Smooth muscle cell (in vitro differentiated cells): ENCODE results near the gene AATK. TPM values are rescaled to one million over a fixed set of nuclear protein-coding genes. Genes with fewer than 3 reads are reported as not detected.

Experiments
- DNase-seq: peaks from one replicate; lab custom pipeline; 2025; ENCODE audit not compliant: unreplicated experiment; lab: John Stamatoyannopoulos, UW
- H2AFZ ChIP-seq: fragments of 200-600 bp; sonication (generic); 2 replicates; pipeline ENCODE4 v1.6.0; 2016; ENCODE audit warnings: antibody characterized with exemption, low read depth, mild to moderate bottlenecking
- H3F3A ChIP-seq: fragments of 200-600 bp; sonication (generic); 2 replicates; pipeline ENCODE4 v1.6.0; 2017; ENCODE audit warnings: antibody characterized with exemption, low read depth
- H3K27ac ChIP-seq: fragments of 200-600 bp; sonication (generic); 2 replicates; pipeline ENCODE4 v1.5.1; 2016; ENCODE audit warnings: low read depth, mild to moderate bottlenecking
- H3K27me3 ChIP-seq: fragments of 200-600 bp; sonication (generic); 2 replicates; pipeline ENCODE4 v1.6.1; 2016; ENCODE audit warnings: low read depth, mild to moderate bottlenecking
- H3K36me3 ChIP-seq: fragments of 200-600 bp; sonication (generic); 2 replicates; pipeline ENCODE4 v1.5.1; 2016; ENCODE audit warnings: low read depth
- H3K4me1 ChIP-seq: fragments of 200-600 bp; sonication (generic); 2 replicates; pipeline ENCODE4 v1.5.1; 2016; ENCODE audit warnings: low read depth
- H3K4me2 ChIP-seq: fragments of 200-600 bp; sonication (generic); 2 replicates; pipeline ENCODE4 v1.6.0; 2016; ENCODE audit warnings: mild to moderate bottlenecking
- H3K4me3 ChIP-seq: fragments of 200-600 bp; sonication (generic); 2 replicates; pipeline ENCODE4 v1.5.1; 2016; ENCODE audit warnings: mild to moderate bottlenecking
- H3K79me2 ChIP-seq: fragments of 200-600 bp; sonication (generic); 2 replicates; pipeline ENCODE4 v1.6.0; 2016; ENCODE audit warnings: low read depth, mild to moderate bottlenecking
- H3K9ac ChIP-seq: fragments of 200-600 bp; sonication (generic); 2 replicates; pipeline ENCODE4 v1.6.0; 2016; ENCODE audit warnings: low read depth
- H3K9me3 ChIP-seq: fragments of 200-600 bp; sonication (generic); replicated peaks from 2 replicates; pipeline ENCODE4 v1.5.1; 2016; ENCODE audit warnings: low read depth
- H4K20me1 ChIP-seq: fragments of 200-600 bp; sonication (generic); 2 replicates; pipeline ENCODE4 v1.6.0; 2016; ENCODE audit warnings: low read depth
- WGBS: methylation state at CpG from one replicate; pipeline ENCODE4 v1.1.7; 2016; ENCODE audit warnings: low lambda C conversion rate; 5-methylcytosine and 5-hydroxymethylcytosine counted together
- polyA plus RNA-seq: library from polyadenylated mRNA; unstranded; fragments of >200 nt; fragmentation: Nextera tagmentation; extraction: Ambion mirVana; gene quantifications from 2 replicates; pipeline ENCODE4 v1.2.1, GENCODE V29; 2016
- total RNA-seq: library from RNA; depleted of rRNA; stranded (reverse); fragments of >200 nt; gene quantifications from 2 replicates; pipeline ENCODE4 v1.2.3, GENCODE V29; 2014
- TF ChIP-seq, protein P1 (sequence below): fragments of 200-600 bp; sonication (generic); IDR thresholded peaks from 2 replicates; pipeline ENCODE4 v1.5.1; 2017; ENCODE audit warnings: borderline replicate concordance, mild to moderate bottlenecking, antibody characterized with exemption; ENCODE audit not compliant: insufficient read depth, poor library complexity, severe bottlenecking

AATK gene
- total and polyA plus RNA-seq, 2 experiments from 2014 or later = 0.61 to 0.67 TPM

DNA sequence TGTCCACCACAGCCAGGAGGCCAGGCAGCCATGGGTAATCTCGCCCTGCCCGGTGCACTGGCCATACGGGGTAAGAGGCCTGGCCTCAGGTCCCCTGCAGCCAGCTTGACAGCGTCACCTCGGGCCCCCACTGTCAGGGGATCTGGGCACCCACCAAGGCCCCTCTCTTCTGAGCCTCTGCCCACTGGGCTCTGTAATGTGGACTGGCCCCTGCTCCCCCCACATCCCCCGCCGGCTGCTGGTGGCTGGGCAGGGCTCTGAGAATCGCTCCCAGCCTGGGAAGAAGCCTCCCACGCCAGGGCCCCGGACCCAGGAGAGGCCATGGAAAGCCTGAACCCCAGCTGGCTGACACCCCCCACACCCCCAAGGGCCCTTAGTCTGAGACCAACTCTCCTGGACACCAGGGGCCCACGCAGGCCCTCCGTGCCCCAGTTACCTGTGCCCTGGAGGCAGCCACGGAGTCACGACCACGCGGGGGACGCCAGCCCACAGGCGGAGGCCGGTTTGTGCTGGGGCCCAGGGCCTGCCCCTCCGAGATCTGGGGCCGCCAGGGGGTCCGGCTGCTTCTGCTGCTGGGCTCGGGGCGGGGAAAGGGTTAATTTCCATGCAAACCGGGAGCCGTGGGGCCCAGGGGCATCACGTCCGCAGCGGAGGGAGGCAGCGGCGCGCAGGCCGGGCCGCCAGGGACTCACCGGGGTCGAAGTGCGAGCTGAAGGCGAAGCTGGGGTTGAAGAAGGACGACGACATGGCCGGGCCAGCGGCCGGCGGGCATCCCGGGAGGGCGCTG, 582 bp downstream of the AATK start, which contains the start of gene PVALEF:
PVALEF (plus strand) TSS at position 262 of the 787 bp plus-strand sequence. CDS start 15,720 bp downstream, outside the sequence.
- H2AFZ ChIP-seq = no peak within 1 kb of the TSS
- H3K4me2 ChIP-seq = peak within 1 kb of the TSS; percentile 83
- TF ChIP-seq, protein P1, sequence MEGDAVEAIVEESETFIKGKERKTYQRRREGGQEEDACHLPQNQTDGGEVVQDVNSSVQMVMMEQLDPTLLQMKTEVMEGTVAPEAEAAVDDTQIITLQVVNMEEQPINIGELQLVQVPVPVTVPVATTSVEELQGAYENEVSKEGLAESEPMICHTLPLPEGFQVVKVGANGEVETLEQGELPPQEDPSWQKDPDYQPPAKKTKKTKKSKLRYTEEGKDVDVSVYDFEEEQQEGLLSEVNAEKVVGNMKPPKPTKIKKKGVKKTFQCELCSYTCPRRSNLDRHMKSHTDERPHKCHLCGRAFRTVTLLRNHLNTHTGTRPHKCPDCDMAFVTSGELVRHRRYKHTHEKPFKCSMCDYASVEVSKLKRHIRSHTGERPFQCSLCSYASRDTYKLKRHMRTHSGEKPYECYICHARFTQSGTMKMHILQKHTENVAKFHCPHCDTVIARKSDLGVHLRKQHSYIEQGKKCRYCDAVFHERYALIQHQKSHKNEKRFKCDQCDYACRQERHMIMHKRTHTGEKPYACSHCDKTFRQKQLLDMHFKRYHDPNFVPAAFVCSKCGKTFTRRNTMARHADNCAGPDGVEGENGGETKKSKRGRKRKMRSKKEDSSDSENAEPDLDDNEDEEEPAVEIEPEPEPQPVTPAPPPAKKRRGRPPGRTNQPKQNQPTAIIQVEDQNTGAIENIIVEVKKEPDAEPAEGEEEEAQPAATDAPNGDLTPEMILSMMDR = no peak
- no peaks in the 10 kb centered on the region for H3K4me1 ChIP-seq
- no peaks in the 10 kb centered on the region for H4K20me1 ChIP-seq
- 29% methylated on average over 43 of the region's 46 CpGs for WGBS
- no peaks in the 10 kb centered on the region for H3F3A ChIP-seq
- H3K4me3 ChIP-seq = peak within 1 kb of the TSS; percentile 51
- H3K27ac ChIP-seq = no peak within 1 kb of the TSS
- peaks cover 19% of the 10 kb centered on the region for H3K27me3 ChIP-seq
- no peaks in the 10 kb centered on the region for H3K36me3 ChIP-seq
- H3K79me2 ChIP-seq = no peaks in the 10 kb centered on the region
- no peak within 1 kb of the TSS for H3K9ac ChIP-seq
- no peak for DNase-seq
- H3K9me3 ChIP-seq = no peaks in the 10 kb centered on the region

DNA sequence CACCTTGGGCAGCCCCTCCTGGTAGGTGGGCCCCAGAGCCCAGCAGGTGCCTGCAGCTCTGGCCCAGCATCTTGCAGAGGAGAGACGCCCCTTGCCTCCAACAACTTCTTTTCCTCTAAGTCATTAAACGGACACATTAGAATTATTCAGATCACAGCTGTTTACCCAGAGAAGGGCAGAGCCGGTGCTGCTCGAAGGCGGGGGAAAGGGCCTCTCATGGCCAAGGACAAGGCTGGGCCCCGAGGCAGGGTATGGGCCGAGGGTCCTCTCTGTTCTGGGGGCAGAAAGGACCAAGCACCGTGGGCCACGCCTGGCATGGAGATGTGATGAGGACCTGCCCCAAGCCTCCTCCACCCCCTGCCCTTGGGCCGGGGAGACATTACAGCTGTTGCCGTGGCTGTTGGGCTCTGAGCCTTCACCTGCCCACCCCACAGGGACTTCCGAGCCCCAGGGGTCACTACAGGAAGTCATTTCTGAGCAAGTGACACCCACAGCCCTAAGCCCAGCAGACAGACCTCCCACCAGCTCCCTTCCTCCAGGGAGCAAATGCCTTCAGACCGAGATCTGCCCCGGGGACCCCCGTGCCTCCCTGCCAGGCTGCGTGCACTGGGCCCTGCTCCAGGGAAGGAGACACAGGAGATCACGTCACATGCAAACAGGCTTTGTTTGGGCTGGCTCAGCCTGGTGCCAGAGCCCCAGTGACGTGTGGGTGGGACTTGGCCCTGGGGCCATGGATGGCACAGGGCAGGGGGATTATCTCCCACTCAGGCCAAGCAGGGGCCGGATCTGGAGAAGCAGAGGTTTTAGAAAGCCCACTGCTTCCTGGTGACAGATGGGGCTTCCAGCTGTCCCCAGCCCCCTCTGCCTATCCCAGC, 1.4 kb downstream of the AATK start:
- no peaks in the 10 kb centered on the region for H3K36me3 ChIP-seq
- peaks cover 19% of the 10 kb centered on the region for H3K27me3 ChIP-seq
- H3K4me2 ChIP-seq = peak overlapping the region; percentile 83
- DNase-seq = no peak
- H2AFZ ChIP-seq = no peak overlapping the region
- no peak overlapping the region for H3K27ac ChIP-seq
- no peaks in the 10 kb centered on the region for H4K20me1 ChIP-seq
- H3K4me1 ChIP-seq = no peaks in the 10 kb centered on the region
- H3K4me3 ChIP-seq = no peak overlapping the region
- 75% methylated on average over 18 of the region's 19 CpGs for WGBS
- TF ChIP-seq, protein P1 = no peak
- no peaks in the 10 kb centered on the region for H3K9me3 ChIP-seq
- H3F3A ChIP-seq = no peaks in the 10 kb centered on the region
- H3K79me2 ChIP-seq = no peaks in the 10 kb centered on the region
- H3K9ac ChIP-seq = no peak overlapping the region

DNA sequence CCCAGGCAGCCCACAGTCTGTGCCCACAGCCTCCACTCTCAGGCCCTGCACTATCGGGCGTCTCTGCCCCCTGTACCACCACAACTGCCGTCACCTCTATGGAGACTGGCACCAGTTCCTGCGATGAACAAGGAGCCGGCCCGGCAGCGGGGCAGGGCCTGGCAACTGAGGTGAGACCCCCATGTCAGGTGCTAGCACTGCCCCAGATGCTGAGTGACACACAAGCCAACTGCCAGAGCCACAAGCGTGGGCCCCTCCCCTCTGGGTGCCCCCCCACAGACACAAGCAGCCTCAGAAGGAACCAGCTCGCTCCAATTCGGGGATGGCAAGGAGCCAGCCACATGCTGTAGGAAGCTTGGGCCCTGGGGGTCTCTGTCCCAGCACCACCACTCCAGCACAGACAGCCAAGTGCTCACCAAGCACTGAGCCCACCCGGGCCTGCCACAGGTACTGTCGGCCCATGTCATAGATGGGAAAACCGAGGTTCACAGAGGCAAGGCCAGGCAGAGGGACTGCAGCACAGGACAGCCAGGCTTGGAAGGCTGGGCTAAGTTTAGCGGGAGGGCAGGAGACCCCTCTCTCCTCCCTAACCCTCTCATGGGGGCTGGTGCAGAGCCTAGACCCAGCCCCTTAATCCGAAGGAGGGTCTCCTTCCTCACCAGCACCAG, 2.2 kb downstream of the AATK start:
- Histone ChIP-seq H2AFZ (no peak overlapping the region), H3K4me2 (no peak overlapping the region)
- WGBS = 91% methylated on average over 15 of the region's 15 CpGs

More for the DNA sequence above, 2.2 kb downstream of the AATK start:
- no peaks in the 10 kb centered on the region for H3K4me1 ChIP-seq
- no peak overlapping the region for H3K4me3 ChIP-seq
- H3K27me3 ChIP-seq = peaks cover 19% of the 10 kb centered on the region
- no peaks in the 10 kb centered on the region for H3K36me3 ChIP-seq
- H3K27ac ChIP-seq = no peak overlapping the region
- H4K20me1 ChIP-seq = no peaks in the 10 kb centered on the region
- no peak for DNase-seq
- TF ChIP-seq, protein P1 = no peak
- H3K9ac ChIP-seq = no peak overlapping the region
- H3F3A ChIP-seq = no peaks in the 10 kb centered on the region
- no peaks in the 10 kb centered on the region for H3K79me2 ChIP-seq
- no peaks in the 10 kb centered on the region for H3K9me3 ChIP-seq
